Panc1 (cell line): ENCODE data around the gene RTP5. TPM values are rescaled to one million over a fixed set of nuclear protein-coding genes. Genes with fewer than 3 reads are reported as not detected.

ENCODE experiments used
- ATAC-seq: fragments of 200-7000 bp; cut with Tn5 transposase; 2 replicates; pipeline ENCODE4 v1.9.1; 2020; ENCODE audit warnings: mild to moderate bottlenecking, moderate library complexity
- BruUV-seq: library from RNA; stranded (reverse); fragments of 400-500 nt; replicated peaks from 2 replicates; lab custom pipeline; 2021; lab: Mats Ljungman, UMichigan
- CTCF ChIA-PET: fragments of 300-600 bp; sonication (Branson Sonifier 250); formaldehyde crosslinking; loops from one replicate; lab custom pipeline; 2022; ENCODE audit warnings: antibody characterized with exemption; lab: Charles Lee
- POLR2A ChIA-PET: fragments of 300-600 bp; sonication (Branson Sonifier 250); formaldehyde crosslinking; loops from one replicate; lab custom pipeline; 2022; ENCODE audit warnings: antibody characterized with exemption; lab: Charles Lee
- DNase-seq: peaks from one replicate; pipeline ENCODE4 v3.0.0-alpha.2; 2010; ENCODE audit warnings: low read depth, low spot score
- H3K27ac ChIP-seq: 2 replicates; pipeline ENCODE4 v1.5.1; 2011; ENCODE audit warnings: mild to moderate bottlenecking, low read length, inconsistent platforms
- H3K27me3 ChIP-seq: fragments of 200-500 bp; sonication (Bioruptor generic); 2 replicates; pipeline ENCODE4 v1.6.0; 2014; ENCODE audit warnings: low read length, inconsistent platforms; ENCODE audit not compliant: control insufficient read depth, insufficient read depth
- H3K36me3 ChIP-seq: fragments of 200-500 bp; sonication (Bioruptor generic); 2 replicates; pipeline ENCODE4 v1.5.1; 2014; ENCODE audit warnings: inconsistent platforms, mild to moderate bottlenecking, low read length, moderate library complexity; ENCODE audit not compliant: control insufficient read depth, insufficient read depth
- H3K4me1 ChIP-seq: 2 replicates; pipeline ENCODE4 v1.5.1; 2011; ENCODE audit warnings: inconsistent platforms, mild to moderate bottlenecking, low read length, moderate library complexity; ENCODE audit not compliant: control insufficient read depth, insufficient read depth
- H3K4me3 ChIP-seq, 2 experiments: 2 replicates each; pipeline ENCODE4 v1.5.1; 2011 to 2012; ENCODE audit warnings: low read depth in 2 of 2, low read length in 2 of 2, mild to moderate bottlenecking in 2 of 2, inconsistent platforms in 1 of 2, moderate library complexity in 1 of 2
- H3K9me3 ChIP-seq: fragments of 200-500 bp; sonication (Bioruptor generic); 2 replicates; pipeline ENCODE4 v1.5.1; 2014; ENCODE audit warnings: low read depth, mild to moderate bottlenecking, inconsistent platforms, low read length, moderate library complexity; ENCODE audit not compliant: control insufficient read depth, insufficient read depth
- CTCF ChIP-seq: fragments of 450-650 bp; IDR thresholded peaks from 2 replicates; pipeline ENCODE4 v1.5.1; 2017; ENCODE audit warnings: mild to moderate bottlenecking
- POLR2AphosphoS5 ChIP-seq: IDR thresholded peaks from 2 replicates; pipeline ENCODE4 v1.6.1; 2012; ENCODE audit warnings: mild to moderate bottlenecking, low read depth, low read length, moderate library complexity
- REST ChIP-seq, 2 experiments: IDR thresholded peaks; 2 replicates each; pipeline ENCODE4 v1.6.1; 2011 to 2012; ENCODE audit warnings: low read depth in 2 of 2, control low read depth in 1 of 2, low read length in 1 of 2, mild to moderate bottlenecking in 1 of 2, moderate library complexity in 1 of 2; ENCODE audit not compliant: insufficient read depth in 1 of 2
- SIN3A ChIP-seq: IDR thresholded peaks from 2 replicates; pipeline ENCODE4 v1.6.1; 2012; ENCODE audit warnings: low read depth, mild to moderate bottlenecking, low read length, moderate library complexity, borderline replicate concordance; ENCODE audit not compliant: insufficient read depth
- TCF7L2 ChIP-seq: IDR thresholded peaks from 2 replicates; pipeline ENCODE4 v1.6.1; 2011; ENCODE audit warnings: mild to moderate bottlenecking, low read depth, low read length, inconsistent platforms
- in situ Hi-C: cut with HindIII; loops from 2 replicates; pipeline ENCODE4 v1.10.0; 2016; ENCODE audit warnings: low sequenced_read_pairs, low pct_unique_long_range_greater_than_20kb
- intact Hi-C: fragments of 100-400 bp; cut with micrococcal nuclease; formaldehyde crosslinking; loops from one replicate; pipeline ENCODE4 v1.10.0; 2022; ENCODE audit not compliant: unreplicated experiment
- total RNA-seq: library from RNA; stranded (reverse); gene quantifications from one replicate; pipeline ENCODE4 v1.2.1, GENCODE V29; 2021; ENCODE audit not compliant: unreplicated experiment

RTP5 gene
- total RNA-seq, 1 experiment from 2014 or later, result not detected

DNA sequence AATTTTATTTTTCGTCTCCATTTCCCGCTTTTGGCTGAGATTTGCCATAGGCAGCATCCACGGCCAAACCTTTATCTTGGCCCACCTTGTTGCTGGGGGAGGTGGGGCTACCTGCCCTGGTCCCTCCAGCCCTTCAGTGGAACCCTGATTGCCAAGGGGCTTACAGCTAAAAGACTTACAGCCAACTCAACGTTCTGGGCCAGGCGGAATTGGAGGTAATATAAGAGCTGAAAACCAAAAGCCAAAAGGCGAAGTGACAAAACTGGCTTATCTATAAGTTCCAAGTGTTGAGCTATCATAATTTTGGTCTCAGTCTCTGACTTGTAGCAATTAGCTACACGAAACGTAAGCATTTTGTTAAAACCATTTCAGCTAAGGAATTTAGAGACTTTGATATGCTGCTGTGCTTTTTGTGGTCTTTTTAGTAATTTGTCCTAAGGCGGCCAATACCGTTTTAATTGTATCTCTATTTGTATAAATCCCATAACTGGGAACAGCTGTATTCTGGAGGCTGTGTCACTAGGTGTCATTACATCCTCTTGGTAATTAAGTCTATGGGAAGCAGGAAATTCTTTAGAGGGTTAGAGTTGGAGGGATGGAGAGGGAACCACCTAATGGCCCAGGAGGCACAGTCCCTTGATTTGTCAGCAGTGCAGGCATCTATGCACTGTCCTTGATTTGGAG is 34.9 kb upstream of the RTP5 start:
- Histone ChIP-seq H3K9me3 (no peaks in the 10 kb centered on the region), H3K4me1 (no peaks in the 10 kb centered on the region), H3K27ac (no peak overlapping the region), H3K4me3 (no peak overlapping the region), H3K27me3 (no peaks in the 10 kb centered on the region; the same call in 1 of the 2 replicates), H3K36me3 (no peaks in the 10 kb centered on the region)
- BruUV-seq, result no TSS peak
- in situ Hi-C loops (no loop called here), intact Hi-C loops (no loop called here)
- CTCF ChIA-PET, result interaction anchor here (0.9 kb wide), 1 partner anchor 19 kb away, joined by 6 read pairs; no protein-coding TSS in a partner anchor
- POLR2A ChIA-PET, result no interaction called here
- DNase-seq (no peak), ATAC-seq (no peak)
- TF ChIP-seq CTCF (no peak), SIN3A (no peak), REST (IDR thresholded peaks at IDR 0.05; ENCODE audit: insufficient read depth in 1 of 2, low read depth in 2 of 2, low read length in 1 of 2) (no peak), TCF7L2 (no peak), POLR2AphosphoS5 (no peak)

DNA sequence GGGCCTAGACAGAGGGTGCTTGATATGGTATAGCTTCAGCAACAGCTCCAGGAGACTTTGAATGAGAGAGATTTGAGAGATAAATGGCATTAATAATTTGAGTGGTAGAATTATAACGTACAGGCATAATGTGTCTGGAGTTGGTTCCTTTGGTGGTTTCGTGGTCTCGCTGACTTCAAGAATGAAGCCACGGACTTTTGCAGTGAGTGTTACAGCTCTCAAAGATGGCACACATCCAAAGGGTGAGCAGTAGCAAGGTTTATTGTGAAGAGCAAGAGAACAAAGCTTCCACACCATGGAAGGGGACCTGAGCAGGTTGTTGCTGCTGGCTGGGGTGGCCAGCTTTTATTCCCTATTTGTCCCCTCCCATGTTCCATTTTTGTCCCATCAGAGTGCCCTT is 33.9 kb upstream of the RTP5 start:
- intact Hi-C loops, result no loop called here
- ATAC-seq (no peak), DNase-seq (no peak)
- Histone ChIP-seq H3K4me3 (no peak overlapping the region), H3K4me1 (no peaks in the 10 kb centered on the region), H3K36me3 (no peaks in the 10 kb centered on the region), H3K27ac (no peak overlapping the region), H3K27me3 (no peaks in the 10 kb centered on the region; the same call in 1 of the 2 replicates), H3K9me3 (no peaks in the 10 kb centered on the region)
- in situ Hi-C loops, result no loop called here
- ChIA-PET POLR2A (no interaction called here), CTCF (no interaction called here)
- no peak for TF ChIP-seq TCF7L2
- TF ChIP-seq CTCF, result no peak
- TF ChIP-seq REST (IDR thresholded peaks at IDR 0.05; ENCODE audit: insufficient read depth in 1 of 2, low read depth in 2 of 2, low read length in 1 of 2), result no peak
- TF ChIP-seq SIN3A, result no peak
- no peak for TF ChIP-seq POLR2AphosphoS5
- BruUV-seq, result no TSS peak
